ENCODE data around the gene RRAGC.
A peak's percentile ranks its signal among the peaks of the same experiment; 100 is the strongest.

Gene RRAGC

GRCh38 chr1:38873027-38873969, 13.7 kb upstream of the RRAGC start, which contains the start of gene MYCBP:
MYCBP (minus strand) TSS chr1:38873348; CDS start chr1:38873305, 43 bp downstream.
- Histone ChIP-seq H3K4me3 (replicated peaks; ENCODE audit: insufficient read depth, low read length) (peak within 1 kb of the TSS; percentile 99), H3K27me3 (ENCODE audit: insufficient read depth, poor library complexity, severe bottlenecking) (no peaks in the 10 kb centered on the region), H3K27ac (replicated peaks) (peak within 1 kb of the TSS; percentile 71)
- peak; percentile 96 for DNase-seq (ENCODE audit: low read depth in 1 of 2, low spot score in 1 of 2)
- TF ChIP-seq, protein P1, sequence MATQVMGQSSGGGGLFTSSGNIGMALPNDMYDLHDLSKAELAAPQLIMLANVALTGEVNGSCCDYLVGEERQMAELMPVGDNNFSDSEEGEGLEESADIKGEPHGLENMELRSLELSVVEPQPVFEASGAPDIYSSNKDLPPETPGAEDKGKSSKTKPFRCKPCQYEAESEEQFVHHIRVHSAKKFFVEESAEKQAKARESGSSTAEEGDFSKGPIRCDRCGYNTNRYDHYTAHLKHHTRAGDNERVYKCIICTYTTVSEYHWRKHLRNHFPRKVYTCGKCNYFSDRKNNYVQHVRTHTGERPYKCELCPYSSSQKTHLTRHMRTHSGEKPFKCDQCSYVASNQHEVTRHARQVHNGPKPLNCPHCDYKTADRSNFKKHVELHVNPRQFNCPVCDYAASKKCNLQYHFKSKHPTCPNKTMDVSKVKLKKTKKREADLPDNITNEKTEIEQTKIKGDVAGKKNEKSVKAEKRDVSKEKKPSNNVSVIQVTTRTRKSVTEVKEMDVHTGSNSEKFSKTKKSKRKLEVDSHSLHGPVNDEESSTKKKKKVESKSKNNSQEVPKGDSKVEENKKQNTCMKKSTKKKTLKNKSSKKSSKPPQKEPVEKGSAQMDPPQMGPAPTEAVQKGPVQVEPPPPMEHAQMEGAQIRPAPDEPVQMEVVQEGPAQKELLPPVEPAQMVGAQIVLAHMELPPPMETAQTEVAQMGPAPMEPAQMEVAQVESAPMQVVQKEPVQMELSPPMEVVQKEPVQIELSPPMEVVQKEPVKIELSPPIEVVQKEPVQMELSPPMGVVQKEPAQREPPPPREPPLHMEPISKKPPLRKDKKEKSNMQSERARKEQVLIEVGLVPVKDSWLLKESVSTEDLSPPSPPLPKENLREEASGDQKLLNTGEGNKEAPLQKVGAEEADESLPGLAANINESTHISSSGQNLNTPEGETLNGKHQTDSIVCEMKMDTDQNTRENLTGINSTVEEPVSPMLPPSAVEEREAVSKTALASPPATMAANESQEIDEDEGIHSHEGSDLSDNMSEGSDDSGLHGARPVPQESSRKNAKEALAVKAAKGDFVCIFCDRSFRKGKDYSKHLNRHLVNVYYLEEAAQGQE (IDR thresholded peaks at IDR 0.05; ENCODE audit: insufficient replicate concordance, low read depth), result no peak
- TF ChIP-seq POLR2AphosphoS5 (IDR thresholded peaks at IDR 0.05; ENCODE audit: low read depth), result peak; percentile 56
- TF ChIP-seq GABPA (IDR thresholded peaks at IDR 0.05; ENCODE audit: low read depth), result peak; percentile 80
- TF ChIP-seq SPI1 (IDR thresholded peaks at IDR 0.05; ENCODE audit: borderline replicate concordance, low read depth), result peak; percentile 35; the same call in 1 of the 2 replicates
- TF ChIP-seq, protein P2, sequence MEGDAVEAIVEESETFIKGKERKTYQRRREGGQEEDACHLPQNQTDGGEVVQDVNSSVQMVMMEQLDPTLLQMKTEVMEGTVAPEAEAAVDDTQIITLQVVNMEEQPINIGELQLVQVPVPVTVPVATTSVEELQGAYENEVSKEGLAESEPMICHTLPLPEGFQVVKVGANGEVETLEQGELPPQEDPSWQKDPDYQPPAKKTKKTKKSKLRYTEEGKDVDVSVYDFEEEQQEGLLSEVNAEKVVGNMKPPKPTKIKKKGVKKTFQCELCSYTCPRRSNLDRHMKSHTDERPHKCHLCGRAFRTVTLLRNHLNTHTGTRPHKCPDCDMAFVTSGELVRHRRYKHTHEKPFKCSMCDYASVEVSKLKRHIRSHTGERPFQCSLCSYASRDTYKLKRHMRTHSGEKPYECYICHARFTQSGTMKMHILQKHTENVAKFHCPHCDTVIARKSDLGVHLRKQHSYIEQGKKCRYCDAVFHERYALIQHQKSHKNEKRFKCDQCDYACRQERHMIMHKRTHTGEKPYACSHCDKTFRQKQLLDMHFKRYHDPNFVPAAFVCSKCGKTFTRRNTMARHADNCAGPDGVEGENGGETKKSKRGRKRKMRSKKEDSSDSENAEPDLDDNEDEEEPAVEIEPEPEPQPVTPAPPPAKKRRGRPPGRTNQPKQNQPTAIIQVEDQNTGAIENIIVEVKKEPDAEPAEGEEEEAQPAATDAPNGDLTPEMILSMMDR (IDR thresholded peaks at IDR 0.05; ENCODE audit: insufficient read depth, low read length), result no peak

DNA sequence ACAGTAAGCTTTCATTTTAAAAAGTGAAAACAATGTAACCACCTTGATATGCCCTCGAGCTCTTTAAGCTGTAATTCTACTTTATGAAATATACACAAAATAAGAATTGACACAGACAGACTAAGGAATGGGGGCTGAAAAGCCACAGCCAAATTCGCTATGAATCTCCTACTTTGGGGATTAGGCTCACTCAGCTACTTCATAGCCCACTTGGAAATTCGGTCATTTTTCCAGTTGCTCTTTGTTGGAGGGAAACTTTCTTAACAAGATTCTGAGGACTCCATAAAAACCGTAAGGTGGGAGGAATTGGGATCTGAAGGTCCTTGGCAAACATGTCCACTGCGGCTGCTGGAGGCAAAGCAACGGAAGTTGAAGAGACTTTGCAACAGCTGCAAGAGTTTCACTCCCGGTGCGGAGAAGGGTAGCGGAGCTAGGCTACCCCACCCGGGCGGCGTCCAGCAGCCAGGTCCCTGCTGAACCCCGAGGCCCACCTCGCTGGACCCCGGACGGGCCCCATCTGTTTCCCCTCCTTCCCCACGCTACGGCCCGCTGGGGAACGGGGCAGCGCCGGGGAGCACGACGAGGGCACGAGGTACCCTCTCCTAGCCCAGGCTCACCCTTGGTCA, 12.9 kb upstream of the RRAGC start:
- TF ChIP-seq, protein P2 (IDR thresholded peaks at IDR 0.05; ENCODE audit: insufficient read depth, low read length), result no peak
- TF ChIP-seq, protein P1 (IDR thresholded peaks at IDR 0.05; ENCODE audit: insufficient replicate concordance, low read depth), result no peak
- TF ChIP-seq POLR2AphosphoS5 (IDR thresholded peaks at IDR 0.05; ENCODE audit: low read depth), result no peak
- TF ChIP-seq GABPA (IDR thresholded peaks at IDR 0.05; ENCODE audit: low read depth), result no peak
- TF ChIP-seq SPI1 (IDR thresholded peaks at IDR 0.05; ENCODE audit: borderline replicate concordance, low read depth), result no peak; the same call in 1 of the 2 replicates
- peak overlapping the region; percentile 99 for H3K4me3 ChIP-seq (replicated peaks; ENCODE audit: insufficient read depth, low read length)
- peak in 1 of 2 experiments; percentile 51 for DNase-seq (ENCODE audit: low read depth in 1 of 2, low spot score in 1 of 2)
- peak overlapping the region; percentile 71 for H3K27ac ChIP-seq (replicated peaks)
- H3K27me3 ChIP-seq (ENCODE audit: insufficient read depth, poor library complexity, severe bottlenecking), result no peaks in the 10 kb centered on the region

GRCh38 chr1:38870996-38871395, 11.4 kb upstream of the RRAGC start:
- no peak for TF ChIP-seq POLR2AphosphoS5 (IDR thresholded peaks at IDR 0.05; ENCODE audit: low read depth)
- TF ChIP-seq, protein P2 (IDR thresholded peaks at IDR 0.05; ENCODE audit: insufficient read depth, low read length), result no peak
- no peak for TF ChIP-seq GABPA (IDR thresholded peaks at IDR 0.05; ENCODE audit: low read depth)
- TF ChIP-seq, protein P1 (IDR thresholded peaks at IDR 0.05; ENCODE audit: insufficient replicate concordance, low read depth), result no peak
- no peak for TF ChIP-seq SPI1 (IDR thresholded peaks at IDR 0.05; ENCODE audit: borderline replicate concordance, low read depth)
- no peak overlapping the region for H3K27ac ChIP-seq (replicated peaks)
- H3K27me3 ChIP-seq (ENCODE audit: insufficient read depth, poor library complexity, severe bottlenecking), result no peaks in the 10 kb centered on the region
- DNase-seq (ENCODE audit: low read depth in 1 of 2, low spot score in 1 of 2), result peak in 1 of 2 experiments; percentile 23
- H3K4me3 ChIP-seq (replicated peaks; ENCODE audit: insufficient read depth, low read length), result no peak overlapping the region
